Hepatocyte (in vitro differentiated cells): ENCODE results near the gene APOL4. TPM values are rescaled to one million over a fixed set of nuclear protein-coding genes. Genes with fewer than 3 reads are reported as not detected.
"Not testable (repeated sequence)": the region's sequence is repeated elsewhere in the genome, so short reads cannot be mapped to it uniquely, and the experiment has no call there.

Experiments
- DNase-seq: peaks from one replicate; pipeline ENCODE4 v3.0.0-alpha.2; 2016; ENCODE audit warnings: low spot score
- H2AFZ ChIP-seq: fragments of 200-600 bp; sonication (generic); 2 replicates; pipeline ENCODE4 v1.6.0; 2016; ENCODE audit warnings: antibody characterized with exemption, mild to moderate bottlenecking
- H3K27ac ChIP-seq: fragments of 200-600 bp; sonication (generic); 2 replicates; pipeline ENCODE4 v1.5.1; 2016; ENCODE audit warnings: mild to moderate bottlenecking
- H3K27me3 ChIP-seq: fragments of 200-600 bp; sonication (generic); 2 replicates; pipeline ENCODE4 v1.6.1; 2016
- H3K36me3 ChIP-seq: fragments of 200-600 bp; sonication (generic); replicated peaks from 2 replicates; pipeline ENCODE4 v1.5.1; 2016; ENCODE audit warnings: low read depth; ENCODE audit not compliant: insufficient read depth
- H3K4me1 ChIP-seq: fragments of 200-600 bp; sonication (generic); 2 replicates; pipeline ENCODE4 v1.5.1; 2016; ENCODE audit warnings: mild to moderate bottlenecking, moderate library complexity; ENCODE audit not compliant: insufficient read depth
- H3K4me2 ChIP-seq: fragments of 200-600 bp; sonication (generic); 2 replicates; pipeline ENCODE4 v1.6.0; 2016
- H3K4me3 ChIP-seq: fragments of 200-600 bp; sonication (generic); 2 replicates; pipeline ENCODE4 v1.5.1; 2016; ENCODE audit warnings: mild to moderate bottlenecking
- H3K79me2 ChIP-seq: fragments of 200-600 bp; sonication (generic); 2 replicates; pipeline ENCODE4 v1.6.0; 2017; ENCODE audit warnings: mild to moderate bottlenecking
- H3K9me2 ChIP-seq: fragments of 200-600 bp; sonication (generic); replicated peaks from 2 replicates; pipeline ENCODE4 v1.6.0; 2017; ENCODE audit warnings: mild to moderate bottlenecking; ENCODE audit not compliant: insufficient read depth
- H3K9me3 ChIP-seq: fragments of 200-600 bp; sonication (generic); 2 replicates; pipeline ENCODE4 v1.5.1; 2016; ENCODE audit warnings: low read depth, mild to moderate bottlenecking
- H4K20me1 ChIP-seq: fragments of 200-600 bp; sonication (generic); 2 replicates; pipeline ENCODE4 v1.6.0; 2016; ENCODE audit warnings: mild to moderate bottlenecking; ENCODE audit not compliant: insufficient read depth, poor library complexity, severe bottlenecking
- CTCF ChIP-seq: fragments of 200-600 bp; sonication (generic); IDR thresholded peaks from 2 replicates; pipeline ENCODE4 v1.5.1; 2016; ENCODE audit warnings: antibody characterized with exemption, mild to moderate bottlenecking; ENCODE audit not compliant: poor library complexity
- EZH2 ChIP-seq: fragments of 200-600 bp; sonication (generic); IDR thresholded peaks from 2 replicates; pipeline ENCODE4 v1.6.1; 2016; ENCODE audit warnings: antibody characterized with exemption, mild to moderate bottlenecking, borderline replicate concordance
- EZH2phosphoT487 ChIP-seq: fragments of 200-600 bp; sonication (generic); IDR thresholded peaks from one replicate; pipeline ENCODE4 v1.6.1; 2018; ENCODE audit warnings: antibody characterized with exemption, mild to moderate bottlenecking, low read depth, moderate library complexity; ENCODE audit not compliant: unreplicated experiment, severe bottlenecking
- WGBS: methylation state at CpG from one replicate; pipeline ENCODE4 v1.1.6; 2016; ENCODE audit warnings: low lambda C conversion rate; ENCODE audit errors: missing lambda C conversion rate; 5-methylcytosine and 5-hydroxymethylcytosine counted together
- polyA plus RNA-seq: library from polyadenylated mRNA; unstranded; fragments of >200 nt; fragmentation: Nextera tagmentation; extraction: Ambion mirVana; gene quantifications from 2 replicates; pipeline ENCODE4 v1.2.1, GENCODE V29; 2016
- total RNA-seq: library from RNA; depleted of rRNA; stranded (reverse); fragments of >200 nt; gene quantifications from 2 replicates; pipeline ENCODE4 v1.2.3, GENCODE V29; 2014

Gene APOL4
- total and polyA plus RNA-seq, 2 experiments from 2014 or later = 0.97 to 2.8 TPM

- no peak for TF ChIP-seq EZH2phosphoT487
- TF ChIP-seq CTCF = no peak
- no peak for TF ChIP-seq EZH2
- Histone ChIP-seq H3K27ac (no peak overlapping the region), H3K4me3 (no peak overlapping the region), H3K36me3 (no peaks in the 10 kb centered on the region), H4K20me1 (no peaks in the 10 kb centered on the region), H3K79me2 (no peaks in the 10 kb centered on the region), H2AFZ (no peak overlapping the region), H3K9me3 (no peaks in the 10 kb centered on the region), H3K27me3 (no peaks in the 10 kb centered on the region), H3K9me2 (no peaks in the 10 kb centered on the region), H3K4me2 (no peak overlapping the region), H3K4me1 (no peaks in the 10 kb centered on the region)
- DNase-seq = no peak
- WGBS = 71% methylated on average over 1 of the region's 1 CpG
These were observed 6.7 kb upstream of the APOL4 start for GRCh38 chr22:36208162-36208765.

GRCh38 chr22:36206255-36206654, 4.6 kb upstream of the APOL4 start:
- H3K9me2 ChIP-seq = no peaks in the 10 kb centered on the region
- WGBS = 94% methylated on average over 1 of the region's 1 CpG
- no peaks in the 10 kb centered on the region for H3K36me3 ChIP-seq
- no peak overlapping the region for H3K4me3 ChIP-seq
- H3K79me2 ChIP-seq = no peaks in the 10 kb centered on the region
- DNase-seq = no peak
- peaks cover 18% of the 10 kb centered on the region for H3K4me1 ChIP-seq
- H3K9me3 ChIP-seq = no peaks in the 10 kb centered on the region
- H3K27me3 ChIP-seq = no peaks in the 10 kb centered on the region
- H3K27ac ChIP-seq = no peak overlapping the region
- no peak overlapping the region for H2AFZ ChIP-seq
- H4K20me1 ChIP-seq = no peaks in the 10 kb centered on the region
- no peak overlapping the region for H3K4me2 ChIP-seq
- TF ChIP-seq EZH2 (no peak), CTCF (no peak), EZH2phosphoT487 (no peak)

GRCh38 chr22:36205573-36205972, 4.0 kb upstream of the APOL4 start:
- not testable (repeated sequence) for H3K9me2 ChIP-seq, H3K36me3 ChIP-seq, H3K4me3 ChIP-seq, H3K79me2 ChIP-seq, DNase-seq, H3K4me2 ChIP-seq, H3K9me3 ChIP-seq, H4K20me1 ChIP-seq, H2AFZ ChIP-seq, H3K27ac ChIP-seq, H3K27me3 ChIP-seq
- peaks cover 18% of the 10 kb centered on the region for H3K4me1 ChIP-seq
- 82% methylated on average over 5 of the region's 5 CpGs for WGBS

GRCh38 chr22:36204632-36205015, 3.0 kb upstream of the APOL4 start:
- Histone ChIP-seq H3K36me3 (no peaks in the 10 kb centered on the region), H3K4me3 (no peak overlapping the region), H3K9me2 (no peaks in the 10 kb centered on the region), H3K27me3 (no peaks in the 10 kb centered on the region), H3K27ac (no peak overlapping the region), H2AFZ (no peak overlapping the region), H3K4me1 (peaks cover 18% of the 10 kb centered on the region), H3K79me2 (no peaks in the 10 kb centered on the region), H4K20me1 (no peaks in the 10 kb centered on the region), H3K4me2 (no peak overlapping the region), H3K9me3 (no peaks in the 10 kb centered on the region)
- 82% methylated on average over 6 of the region's 6 CpGs for WGBS
- TF ChIP-seq CTCF = no peak
- no peak for TF ChIP-seq EZH2
- TF ChIP-seq EZH2phosphoT487 = no peak
- DNase-seq = no peak
